HL-60 (cell line): ENCODE results near the gene SMCO4.

ENCODE experiments used
- SPI1 ChIP-seq: IDR thresholded peaks from 2 replicates; pipeline ENCODE4 v1.6.1; 2012; ENCODE audit warnings: low read depth, mild to moderate bottlenecking, borderline replicate concordance
- TF ChIP-seq, protein P1 (sequence below): IDR thresholded peaks from one replicate; pipeline ENCODE4 v1.5.1; 2011; ENCODE audit warnings: low read length, control low read depth, inconsistent platforms; ENCODE audit not compliant: insufficient read depth

DNA sequence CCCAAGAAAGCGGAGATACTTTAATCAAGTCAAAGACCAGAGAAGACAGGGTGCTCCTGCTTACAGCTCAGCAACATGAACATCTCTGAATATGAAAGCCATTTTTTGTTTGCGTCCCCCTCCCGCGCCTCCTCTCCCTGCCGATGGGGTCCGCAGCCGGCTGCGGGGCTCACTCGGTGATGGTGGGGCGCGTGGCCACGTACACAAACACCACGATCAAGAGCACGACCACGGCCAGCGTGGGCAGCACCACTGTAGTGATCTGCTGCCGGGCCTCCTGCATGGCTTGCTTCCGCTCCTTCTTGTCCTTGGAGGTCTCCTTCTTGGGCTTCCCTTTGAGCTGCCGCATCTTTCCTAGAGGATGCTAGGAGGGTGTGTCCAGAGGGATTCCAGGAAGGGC, 64.3 kb downstream of the SMCO4 start:
- TF ChIP-seq SPI1: no peak
- TF ChIP-seq, protein P1, sequence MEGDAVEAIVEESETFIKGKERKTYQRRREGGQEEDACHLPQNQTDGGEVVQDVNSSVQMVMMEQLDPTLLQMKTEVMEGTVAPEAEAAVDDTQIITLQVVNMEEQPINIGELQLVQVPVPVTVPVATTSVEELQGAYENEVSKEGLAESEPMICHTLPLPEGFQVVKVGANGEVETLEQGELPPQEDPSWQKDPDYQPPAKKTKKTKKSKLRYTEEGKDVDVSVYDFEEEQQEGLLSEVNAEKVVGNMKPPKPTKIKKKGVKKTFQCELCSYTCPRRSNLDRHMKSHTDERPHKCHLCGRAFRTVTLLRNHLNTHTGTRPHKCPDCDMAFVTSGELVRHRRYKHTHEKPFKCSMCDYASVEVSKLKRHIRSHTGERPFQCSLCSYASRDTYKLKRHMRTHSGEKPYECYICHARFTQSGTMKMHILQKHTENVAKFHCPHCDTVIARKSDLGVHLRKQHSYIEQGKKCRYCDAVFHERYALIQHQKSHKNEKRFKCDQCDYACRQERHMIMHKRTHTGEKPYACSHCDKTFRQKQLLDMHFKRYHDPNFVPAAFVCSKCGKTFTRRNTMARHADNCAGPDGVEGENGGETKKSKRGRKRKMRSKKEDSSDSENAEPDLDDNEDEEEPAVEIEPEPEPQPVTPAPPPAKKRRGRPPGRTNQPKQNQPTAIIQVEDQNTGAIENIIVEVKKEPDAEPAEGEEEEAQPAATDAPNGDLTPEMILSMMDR: no peak
